ENCODE results near the gene NIPSNAP2. TPM values are rescaled to one million over a fixed set of nuclear protein-coding genes. Genes with fewer than 3 reads are reported as not detected.
A peak's percentile ranks its signal among the peaks of the same experiment; 100 is the strongest.

Gene NIPSNAP2
- total RNA-seq = 10 to 100 TPM; 46.0 to 47.1 TPM

DNA sequence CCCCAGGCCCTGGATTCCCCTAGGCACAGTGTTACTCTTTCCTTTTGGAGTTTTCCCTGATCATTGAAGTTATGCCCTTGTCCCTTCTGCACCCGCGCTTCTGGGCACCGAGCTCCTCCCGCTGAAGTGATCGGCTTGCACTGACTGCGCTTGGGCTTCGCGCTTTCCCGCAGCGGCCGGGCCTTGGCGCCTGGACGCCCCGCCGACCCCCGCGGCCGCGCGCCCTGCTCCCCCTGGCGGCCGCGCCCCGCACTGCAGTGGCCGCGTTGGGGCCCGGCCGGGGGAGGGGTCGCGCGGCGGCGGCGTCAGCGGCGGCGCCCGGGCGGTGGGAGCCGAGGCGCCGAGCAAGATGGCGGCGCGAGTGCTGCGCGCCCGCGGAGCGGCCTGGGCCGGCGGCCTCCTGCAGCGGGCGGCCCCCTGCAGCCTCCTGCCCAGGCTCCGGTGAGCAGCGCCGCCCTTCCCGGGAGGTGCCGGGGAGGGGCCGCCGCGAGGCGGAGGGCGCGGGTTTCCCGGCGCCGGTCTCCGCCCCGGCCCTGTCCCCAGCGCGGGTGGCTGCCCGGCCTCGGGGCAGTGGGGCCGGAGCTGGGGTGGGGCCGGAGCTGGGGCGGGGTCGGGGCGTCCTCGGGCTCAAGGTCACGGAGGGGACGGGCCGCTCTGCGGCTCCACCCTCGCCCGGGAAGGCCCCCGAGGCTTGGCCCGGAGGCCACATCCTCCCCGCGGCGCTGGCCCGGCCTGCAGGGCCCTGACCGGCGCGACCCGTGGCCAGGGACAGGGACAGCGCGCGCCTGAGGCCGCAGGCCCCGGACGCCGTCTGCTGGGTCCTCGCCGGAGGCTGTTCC, at the start of gene NIPSNAP2:
Gene NIPSNAP2, plus strand, starts transcription at position 325 of the 839 bp plus-strand sequence. Its CDS starts 25 bp downstream, at position 350.
- TF ChIP-seq, protein P1, sequence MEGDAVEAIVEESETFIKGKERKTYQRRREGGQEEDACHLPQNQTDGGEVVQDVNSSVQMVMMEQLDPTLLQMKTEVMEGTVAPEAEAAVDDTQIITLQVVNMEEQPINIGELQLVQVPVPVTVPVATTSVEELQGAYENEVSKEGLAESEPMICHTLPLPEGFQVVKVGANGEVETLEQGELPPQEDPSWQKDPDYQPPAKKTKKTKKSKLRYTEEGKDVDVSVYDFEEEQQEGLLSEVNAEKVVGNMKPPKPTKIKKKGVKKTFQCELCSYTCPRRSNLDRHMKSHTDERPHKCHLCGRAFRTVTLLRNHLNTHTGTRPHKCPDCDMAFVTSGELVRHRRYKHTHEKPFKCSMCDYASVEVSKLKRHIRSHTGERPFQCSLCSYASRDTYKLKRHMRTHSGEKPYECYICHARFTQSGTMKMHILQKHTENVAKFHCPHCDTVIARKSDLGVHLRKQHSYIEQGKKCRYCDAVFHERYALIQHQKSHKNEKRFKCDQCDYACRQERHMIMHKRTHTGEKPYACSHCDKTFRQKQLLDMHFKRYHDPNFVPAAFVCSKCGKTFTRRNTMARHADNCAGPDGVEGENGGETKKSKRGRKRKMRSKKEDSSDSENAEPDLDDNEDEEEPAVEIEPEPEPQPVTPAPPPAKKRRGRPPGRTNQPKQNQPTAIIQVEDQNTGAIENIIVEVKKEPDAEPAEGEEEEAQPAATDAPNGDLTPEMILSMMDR (IDR thresholded peaks at IDR 0.05) = no peak
- H3K27ac ChIP-seq = peak within 1 kb of the TSS; percentile 90 to 95
- peak within 1 kb of the TSS; percentile 91 for H3K4me3 ChIP-seq
- H3K4me1 ChIP-seq (ENCODE audit: control insufficient read depth in 1 of 2, low read depth in 2 of 2) = peaks cover 2 to 19% of the 10 kb centered on the region in 2 donors
- DNase-seq (ENCODE audit: low spot score) = peak; percentile 20
- no peaks in the 10 kb centered on the region for H3K36me3 ChIP-seq
- peak; percentile 84 for ATAC-seq (ENCODE audit: insufficient number of reproducible peaks, low FRiP score, low read depth)
- H3K9me3 ChIP-seq = no peaks in the 10 kb centered on the region
- H3K27me3 ChIP-seq (replicated peaks; ENCODE audit: insufficient read depth) = no peaks in the 10 kb centered on the region

DNA sequence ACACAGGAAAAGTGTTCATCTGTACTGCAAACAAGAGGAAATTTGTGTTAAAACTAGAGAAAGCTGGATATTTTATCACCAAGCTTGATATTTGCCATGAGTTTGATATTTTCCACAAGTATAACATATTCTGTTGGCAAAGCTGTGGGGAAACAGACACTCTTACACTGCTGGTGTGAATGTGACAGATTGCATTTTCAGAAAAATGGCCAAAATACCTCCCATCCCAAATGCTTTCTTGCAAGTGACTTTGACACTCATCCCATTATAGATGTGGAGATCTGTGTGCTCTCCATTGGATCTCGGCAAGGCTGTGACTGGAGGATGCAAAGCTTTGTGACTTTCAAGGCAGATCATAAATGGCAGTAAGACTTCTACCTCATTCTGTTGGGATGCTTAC, 46.6 kb upstream of the NIPSNAP2 start:
- no peaks in the 10 kb centered on the region for H3K27me3 ChIP-seq (replicated peaks; ENCODE audit: insufficient read depth)
- ATAC-seq (ENCODE audit: insufficient number of reproducible peaks, low FRiP score, low read depth) (no peak), DNase-seq (ENCODE audit: low spot score) (no peak)
- TF ChIP-seq, protein P1 (IDR thresholded peaks at IDR 0.05) = no peak
- no peaks in the 10 kb centered on the region for H3K4me1 ChIP-seq (ENCODE audit: control insufficient read depth in 1 of 2, low read depth in 2 of 2)
- no peaks in the 10 kb centered on the region for H3K9me3 ChIP-seq
- H3K4me3 ChIP-seq = no peak overlapping the region
- H3K27ac ChIP-seq = no peak overlapping the region
- H3K36me3 ChIP-seq = no peaks in the 10 kb centered on the region

DNA sequence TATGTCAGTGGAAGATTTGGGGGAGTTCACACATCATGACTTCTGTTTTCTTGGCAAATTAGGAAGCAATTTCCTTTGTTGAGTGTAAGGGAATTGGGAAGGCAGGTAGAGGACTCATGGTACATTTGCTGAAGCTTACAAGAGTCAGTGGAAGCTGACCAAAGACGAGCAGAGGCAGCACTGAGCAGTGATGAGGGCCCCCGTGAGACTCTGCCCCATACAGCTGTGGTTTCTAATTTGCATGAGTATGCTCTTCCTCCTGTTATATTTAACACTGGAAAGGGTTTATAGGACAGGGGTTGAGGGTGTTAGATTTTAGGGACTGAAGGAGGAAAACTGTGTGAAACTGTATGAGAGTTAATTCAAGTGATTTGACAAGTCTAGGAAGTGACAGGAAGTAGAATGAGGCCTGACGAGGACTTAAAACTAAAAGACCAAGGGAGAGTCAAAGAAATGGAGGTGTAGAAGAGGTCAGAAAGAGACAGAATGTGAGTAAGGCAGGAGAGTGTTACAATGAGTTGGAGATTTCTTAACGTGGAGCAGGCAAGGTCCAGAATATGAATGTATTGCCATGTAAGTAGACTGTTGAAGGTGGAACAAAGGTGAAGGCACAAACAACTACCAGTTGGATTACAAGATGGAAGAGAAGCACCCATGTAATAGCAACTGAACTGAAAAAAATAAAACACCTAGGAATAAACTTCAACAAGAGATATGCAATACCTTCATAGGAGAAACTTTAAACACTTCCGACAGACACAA, 36.2 kb upstream of the NIPSNAP2 start:
- H3K4me3 ChIP-seq = no peak overlapping the region
- no peaks in the 10 kb centered on the region for H3K4me1 ChIP-seq (ENCODE audit: control insufficient read depth in 1 of 2, low read depth in 2 of 2)
- no peak for DNase-seq (ENCODE audit: low spot score)
- peaks cover 7% of the 10 kb centered on the region for H3K36me3 ChIP-seq
- TF ChIP-seq, protein P1 (IDR thresholded peaks at IDR 0.05) = no peak
- H3K27ac ChIP-seq = no peak overlapping the region
- ATAC-seq (ENCODE audit: insufficient number of reproducible peaks, low FRiP score, low read depth) = no peak
- peaks cover 2% of the 10 kb centered on the region for H3K9me3 ChIP-seq
- no peaks in the 10 kb centered on the region for H3K27me3 ChIP-seq (replicated peaks; ENCODE audit: insufficient read depth)

DNA sequence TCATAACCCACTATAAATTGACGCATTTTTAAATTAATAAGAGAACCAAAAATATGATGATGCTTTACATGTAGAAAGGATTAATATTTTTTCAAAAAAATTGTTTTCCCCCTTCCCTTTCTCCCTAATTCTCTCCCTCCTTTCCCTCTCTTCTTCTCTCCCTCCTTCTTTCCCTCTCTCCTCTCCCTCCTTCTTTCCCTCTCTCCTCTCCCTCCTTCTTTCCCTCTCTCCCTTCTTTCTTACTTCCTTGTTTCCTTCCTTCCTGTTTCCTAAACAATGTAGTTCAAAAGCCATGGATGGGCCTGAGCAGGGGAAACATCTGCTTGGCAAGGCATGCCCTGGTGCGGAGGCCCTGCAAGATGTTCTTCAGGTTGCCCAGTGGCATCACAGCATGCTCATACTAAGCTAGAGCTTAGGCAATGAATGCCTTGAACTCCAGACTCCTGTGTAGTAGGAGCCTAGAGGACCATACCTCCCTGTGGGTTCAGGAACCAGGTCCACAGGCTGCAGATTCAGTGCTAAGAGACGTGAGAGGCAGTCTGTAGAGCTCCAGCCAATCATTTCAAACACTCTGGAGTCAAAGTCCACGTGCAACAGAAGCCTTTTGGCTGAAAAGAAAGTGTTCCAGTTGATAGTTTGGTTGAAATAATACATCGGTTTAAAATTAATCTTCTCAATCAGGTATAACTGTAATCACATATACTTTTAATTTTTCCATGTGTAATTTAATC, 32.8 kb upstream of the NIPSNAP2 start:
- peaks cover 2% of the 10 kb centered on the region for H3K36me3 ChIP-seq
- DNase-seq (ENCODE audit: low spot score) = no peak
- no peak overlapping the region for H3K4me3 ChIP-seq
- TF ChIP-seq, protein P1 (IDR thresholded peaks at IDR 0.05) = no peak
- ATAC-seq (ENCODE audit: insufficient number of reproducible peaks, low FRiP score, low read depth) = no peak
- peaks cover 9% of the 10 kb centered on the region for H3K9me3 ChIP-seq
- H3K27ac ChIP-seq = no peak overlapping the region
- no peaks in the 10 kb centered on the region for H3K27me3 ChIP-seq (replicated peaks; ENCODE audit: insufficient read depth)
- H3K4me1 ChIP-seq (ENCODE audit: control insufficient read depth in 1 of 2, low read depth in 2 of 2) = no peaks in the 10 kb centered on the region
